ENCODE data around the gene SHANK2. TPM values are rescaled to one million over a fixed set of nuclear protein-coding genes. Genes with fewer than 3 reads are reported as not detected.
A peak's percentile ranks its signal among the peaks of the same experiment; 100 is the strongest.

SHANK2 gene
- total RNA-seq, 1 donor from 2014 or later, result 8.1 TPM

DNA sequence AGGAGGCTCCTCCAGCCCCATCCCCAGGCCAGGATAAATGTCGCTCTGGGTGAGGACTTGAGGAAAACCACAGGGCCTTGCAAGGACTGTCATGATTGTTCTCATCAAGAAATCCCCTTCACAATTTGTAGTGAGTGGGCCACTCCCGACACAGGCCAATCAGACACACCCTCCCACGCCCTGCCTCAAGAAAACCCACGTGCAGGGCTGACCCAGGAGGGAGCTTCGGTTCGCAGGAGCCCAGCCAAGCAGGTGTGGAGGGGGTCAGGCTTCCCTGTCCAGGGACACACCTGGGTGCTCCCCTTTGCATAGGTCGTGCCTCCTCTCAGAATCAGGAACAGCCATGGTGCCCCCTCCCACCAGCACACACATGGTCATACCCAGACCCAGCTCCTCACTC is 43.2 kb downstream of the SHANK2 start:
- Mint-ChIP-seq H3K27ac (no peak overlapping the region), H3K27me3 (ENCODE audit: insufficient read depth, low read depth) (peaks cover under 1% of the 10 kb centered on the region), H3K4me3 (no peak overlapping the region), H3K4me1 (peaks cover 11% of the 10 kb centered on the region), H3K36me3 (no peaks in the 10 kb centered on the region), H3K9me3 (peaks cover 6% of the 10 kb centered on the region)
- TF ChIP-seq, protein P1, sequence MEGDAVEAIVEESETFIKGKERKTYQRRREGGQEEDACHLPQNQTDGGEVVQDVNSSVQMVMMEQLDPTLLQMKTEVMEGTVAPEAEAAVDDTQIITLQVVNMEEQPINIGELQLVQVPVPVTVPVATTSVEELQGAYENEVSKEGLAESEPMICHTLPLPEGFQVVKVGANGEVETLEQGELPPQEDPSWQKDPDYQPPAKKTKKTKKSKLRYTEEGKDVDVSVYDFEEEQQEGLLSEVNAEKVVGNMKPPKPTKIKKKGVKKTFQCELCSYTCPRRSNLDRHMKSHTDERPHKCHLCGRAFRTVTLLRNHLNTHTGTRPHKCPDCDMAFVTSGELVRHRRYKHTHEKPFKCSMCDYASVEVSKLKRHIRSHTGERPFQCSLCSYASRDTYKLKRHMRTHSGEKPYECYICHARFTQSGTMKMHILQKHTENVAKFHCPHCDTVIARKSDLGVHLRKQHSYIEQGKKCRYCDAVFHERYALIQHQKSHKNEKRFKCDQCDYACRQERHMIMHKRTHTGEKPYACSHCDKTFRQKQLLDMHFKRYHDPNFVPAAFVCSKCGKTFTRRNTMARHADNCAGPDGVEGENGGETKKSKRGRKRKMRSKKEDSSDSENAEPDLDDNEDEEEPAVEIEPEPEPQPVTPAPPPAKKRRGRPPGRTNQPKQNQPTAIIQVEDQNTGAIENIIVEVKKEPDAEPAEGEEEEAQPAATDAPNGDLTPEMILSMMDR (IDR thresholded peaks at IDR 0.05), result no peak
- TF ChIP-seq EZH2phosphoT487 (IDR thresholded peaks at IDR 0.05), result no peak
- TF ChIP-seq EZH2 (IDR thresholded peaks at IDR 0.05), result no peak
- Histone ChIP-seq H3K4me2 (no peak overlapping the region), H3K4me3 (no peak overlapping the region), H3K27ac (no peak overlapping the region), H4K20me1 (ENCODE audit: low read depth) (no peaks in the 10 kb centered on the region), H2AFZ (replicated peaks) (no peak overlapping the region), H3K9me3 (ENCODE audit: low read depth) (no peaks in the 10 kb centered on the region), H3K36me3 (no peaks in the 10 kb centered on the region), H3K79me2 (ENCODE audit: low read depth) (no peaks in the 10 kb centered on the region), H3K27me3 (no peaks in the 10 kb centered on the region), H3F3A (ENCODE audit: low read depth) (no peaks in the 10 kb centered on the region), H3K9ac (no peak overlapping the region), H3K4me1 (peaks cover 14% of the 10 kb centered on the region)
- no peak for DNase-seq (ENCODE audit: low spot score)

DNA sequence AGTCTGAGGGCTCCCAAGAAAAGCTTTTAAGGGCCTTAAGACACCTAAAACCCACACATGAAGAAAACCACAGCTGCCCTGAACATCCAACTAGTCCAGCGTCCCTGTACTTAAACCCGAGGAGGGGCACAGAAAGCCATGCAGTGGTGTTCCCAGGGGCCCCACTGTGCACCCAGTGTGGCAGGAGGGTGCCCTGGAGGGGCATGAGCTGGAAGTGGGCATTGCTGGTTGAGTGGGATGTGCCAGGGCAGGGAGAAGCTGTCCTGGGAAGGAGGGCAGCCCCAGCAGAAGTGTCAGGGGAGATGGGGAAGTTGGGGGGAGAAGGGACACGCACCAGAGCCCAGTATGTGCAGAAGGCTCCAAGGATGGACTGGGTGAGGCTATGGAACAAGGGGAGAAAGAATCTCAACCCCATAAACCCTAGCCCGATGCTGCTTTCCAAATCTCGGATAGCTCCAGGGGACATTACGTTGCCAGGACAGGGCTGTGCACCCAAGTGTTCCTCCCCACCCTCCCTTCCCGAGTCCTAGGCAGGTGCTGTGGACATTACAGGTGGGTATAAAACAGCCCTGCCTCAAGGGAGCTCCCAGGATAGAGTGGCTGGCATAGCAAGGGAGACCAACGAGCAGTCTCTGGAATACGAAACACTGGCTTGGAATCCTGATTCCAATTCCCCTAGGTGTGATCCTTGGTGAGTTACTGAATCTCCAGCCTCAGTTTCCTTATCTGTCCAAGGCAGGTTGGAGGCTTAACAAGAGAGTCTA is 44.2 kb downstream of the SHANK2 start:
- Histone ChIP-seq H3K27ac (no peak overlapping the region), H3K27me3 (no peaks in the 10 kb centered on the region), H3K9me3 (ENCODE audit: low read depth) (no peaks in the 10 kb centered on the region), H3K79me2 (ENCODE audit: low read depth) (no peaks in the 10 kb centered on the region), H3K4me2 (no peak overlapping the region), H3K4me3 (no peak overlapping the region), H3K9ac (no peak overlapping the region), H3K36me3 (no peaks in the 10 kb centered on the region), H2AFZ (replicated peaks) (no peak overlapping the region), H3K4me1 (peaks cover 13% of the 10 kb centered on the region), H4K20me1 (ENCODE audit: low read depth) (no peaks in the 10 kb centered on the region), H3F3A (ENCODE audit: low read depth) (no peaks in the 10 kb centered on the region)
- TF ChIP-seq, protein P1 (IDR thresholded peaks at IDR 0.05), result no peak
- TF ChIP-seq EZH2phosphoT487 (IDR thresholded peaks at IDR 0.05), result no peak
- TF ChIP-seq EZH2 (IDR thresholded peaks at IDR 0.05), result no peak
- Mint-ChIP-seq H3K4me3 (no peak overlapping the region), H3K9me3 (peaks cover 6% of the 10 kb centered on the region), H3K27ac (no peak overlapping the region), H3K27me3 (ENCODE audit: insufficient read depth, low read depth) (peaks cover 3% of the 10 kb centered on the region), H3K4me1 (peaks cover 11% of the 10 kb centered on the region), H3K36me3 (no peaks in the 10 kb centered on the region)
- no peak for DNase-seq (ENCODE audit: low spot score)

DNA sequence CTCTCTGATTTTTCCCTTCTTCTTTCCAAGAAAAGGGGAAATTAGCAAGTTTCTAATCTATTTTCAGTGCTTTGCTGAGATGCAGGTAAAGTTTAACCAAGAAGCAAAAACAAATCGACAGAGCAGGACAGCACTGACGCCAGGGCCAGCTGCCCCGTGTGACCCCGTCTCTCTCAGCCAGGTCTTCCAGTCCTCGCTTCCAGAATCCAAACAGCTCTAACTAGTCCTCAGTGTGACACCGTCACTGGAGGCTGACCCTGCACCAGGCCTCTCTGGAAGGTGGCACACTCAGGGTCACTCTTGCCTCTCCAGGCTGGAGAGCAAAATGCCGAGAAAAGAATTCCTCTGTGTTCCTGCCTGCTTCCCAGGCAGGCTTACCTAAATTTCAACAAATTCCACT is 44.8 kb downstream of the SHANK2 start:
- TF ChIP-seq EZH2 (IDR thresholded peaks at IDR 0.05) (no peak), EZH2phosphoT487 (IDR thresholded peaks at IDR 0.05) (no peak)
- TF ChIP-seq, protein P1 (IDR thresholded peaks at IDR 0.05), result no peak
- DNase-seq (ENCODE audit: low spot score), result no peak
- Histone ChIP-seq H3K4me3 (no peak overlapping the region), H3K36me3 (no peaks in the 10 kb centered on the region), H3K79me2 (ENCODE audit: low read depth) (no peaks in the 10 kb centered on the region), H2AFZ (replicated peaks) (no peak overlapping the region), H3K9ac (no peak overlapping the region), H3F3A (ENCODE audit: low read depth) (no peaks in the 10 kb centered on the region), H3K4me1 (peaks cover 10% of the 10 kb centered on the region), H4K20me1 (ENCODE audit: low read depth) (no peaks in the 10 kb centered on the region), H3K27me3 (no peaks in the 10 kb centered on the region), H3K27ac (no peak overlapping the region), H3K4me2 (no peak overlapping the region), H3K9me3 (ENCODE audit: low read depth) (no peaks in the 10 kb centered on the region)
- Mint-ChIP-seq H3K9me3 (peaks cover 6% of the 10 kb centered on the region), H3K27me3 (ENCODE audit: insufficient read depth, low read depth) (peaks cover 3% of the 10 kb centered on the region), H3K4me1 (peaks cover 11% of the 10 kb centered on the region), H3K36me3 (no peaks in the 10 kb centered on the region), H3K4me3 (no peak overlapping the region), H3K27ac (peak overlapping the region; percentile 10)
